Breast epithelium (tissue), 4 donors: ENCODE data around the gene ACAD11. TPM values are rescaled to one million over a fixed set of nuclear protein-coding genes. Genes with fewer than 3 reads are reported as not detected.

Source experiments
- DNase-seq, 2 donors: peaks; one replicate each; pipeline ENCODE4 v3.0.0-alpha.2; 2019; ENCODE audit warnings: low spot score in 2 of 2
- H3K27ac ChIP-seq, 2 donors: fragments of 200-600 bp; sonication (generic) in 1 of 2; one replicate each; pipeline ENCODE4 v1.5.1; 2016 to 2019; ENCODE audit warnings: mild to moderate bottlenecking in 1 of 2
- H3K27me3 ChIP-seq, 2 donors: fragments of 200-600 bp; sonication (generic) in 1 of 2; one replicate each; pipeline versions ENCODE4 v1.5.1 to v1.6.0; 2017 to 2019; ENCODE audit warnings: control low read depth in 1 of 2, mild to moderate bottlenecking in 1 of 2
- H3K36me3 ChIP-seq: fragments of 200-600 bp; one replicate; pipeline ENCODE4 v1.5.1; 2019
- H3K4me1 ChIP-seq, 2 donors: fragments of 200-600 bp; sonication (generic); one replicate each; pipeline ENCODE4 v1.5.1; 2016 to 2019; ENCODE audit warnings: control low read depth in 1 of 2
- H3K4me3 ChIP-seq, 3 donors: fragments of 200-600 bp; sonication (generic); 1 replicate in 2 of 3; 2 replicates in 1 of 3; pipeline ENCODE4 v1.5.1; 2016 to 2019; ENCODE audit warnings: mild to moderate bottlenecking in 3 of 3, moderate library complexity in 2 of 3
- H3K9me3 ChIP-seq, 2 donors: fragments of 200-600 bp; sonication (generic) in 1 of 2; one replicate each; pipeline ENCODE4 v1.5.1; 2016 to 2019; ENCODE audit warnings: control low read depth in 1 of 2
- POLR2A ChIP-seq: fragments of 450-650 bp; IDR thresholded peaks from one replicate; pipeline ENCODE4 v1.6.1; 2016; ENCODE audit warnings: antibody characterized with exemption, mild to moderate bottlenecking, moderate library complexity
- POLR2AphosphoS5 ChIP-seq, 3 donors: sonication (generic); formaldehyde crosslinking; IDR thresholded peaks; one replicate each; pipeline ENCODE4 v1.6.1; 2017; ENCODE audit warnings: antibody characterized with exemption in 3 of 3
- intact Hi-C: fragments of 100-400 bp; cut with DNase I; formaldehyde crosslinking; loops from one replicate; pipeline ENCODE4 v1.15.1; 2023; ENCODE audit warnings: low total_unique reads
- total RNA-seq, 3 donors: library from RNA; depleted of rRNA; stranded (reverse); fragments of >200 nt; gene quantifications; one replicate each; pipeline ENCODE4 v1.1.0, GENCODE V29; 2016
- TF ChIP-seq, protein P1 (sequence below), 3 donors: fragments of 450-650 bp; IDR thresholded peaks; one replicate each; pipeline ENCODE4 v1.5.1; 2016 to 2017; ENCODE audit warnings: antibody characterized with exemption in 3 of 3, mild to moderate bottlenecking in 3 of 3, moderate library complexity in 3 of 3

ACAD11 gene
- total RNA-seq, 3 donors from 2014 or later: 30.4 to 52.0 (median 40.3) TPM

DNA sequence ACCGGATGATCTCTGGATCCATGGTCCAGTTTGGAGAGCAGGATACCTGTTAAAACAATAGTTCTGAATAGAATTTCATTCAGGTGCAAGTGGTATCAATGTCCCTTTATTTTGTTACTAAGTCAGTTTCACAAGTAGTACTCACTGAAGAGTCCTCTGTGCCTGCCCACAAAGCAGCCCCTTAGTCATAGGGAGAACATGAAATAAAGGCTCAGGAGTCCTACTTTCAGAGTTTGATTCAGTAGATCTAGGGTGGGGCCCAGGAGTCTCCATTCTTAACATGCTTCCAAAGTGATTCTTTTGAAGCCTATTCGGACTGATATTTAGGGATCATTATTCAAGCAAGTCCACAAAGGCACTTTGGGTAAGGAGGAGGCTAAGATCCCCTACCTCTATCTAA, 142.3 kb downstream of the ACAD11 start:
- H3K36me3 ChIP-seq: no peaks in the 10 kb centered on the region
- no peak overlapping the region for H3K4me3 ChIP-seq
- no peaks in the 10 kb centered on the region for H3K4me1 ChIP-seq
- H3K9me3 ChIP-seq: no peaks in the 10 kb centered on the region
- no peak overlapping the region for H3K27ac ChIP-seq
- no peaks in the 10 kb centered on the region for H3K27me3 ChIP-seq
- intact Hi-C loops: no loop called here
- TF ChIP-seq POLR2A (no peak), POLR2AphosphoS5 (IDR thresholded peaks at IDR 0.05) (no peak)
- TF ChIP-seq, protein P1, sequence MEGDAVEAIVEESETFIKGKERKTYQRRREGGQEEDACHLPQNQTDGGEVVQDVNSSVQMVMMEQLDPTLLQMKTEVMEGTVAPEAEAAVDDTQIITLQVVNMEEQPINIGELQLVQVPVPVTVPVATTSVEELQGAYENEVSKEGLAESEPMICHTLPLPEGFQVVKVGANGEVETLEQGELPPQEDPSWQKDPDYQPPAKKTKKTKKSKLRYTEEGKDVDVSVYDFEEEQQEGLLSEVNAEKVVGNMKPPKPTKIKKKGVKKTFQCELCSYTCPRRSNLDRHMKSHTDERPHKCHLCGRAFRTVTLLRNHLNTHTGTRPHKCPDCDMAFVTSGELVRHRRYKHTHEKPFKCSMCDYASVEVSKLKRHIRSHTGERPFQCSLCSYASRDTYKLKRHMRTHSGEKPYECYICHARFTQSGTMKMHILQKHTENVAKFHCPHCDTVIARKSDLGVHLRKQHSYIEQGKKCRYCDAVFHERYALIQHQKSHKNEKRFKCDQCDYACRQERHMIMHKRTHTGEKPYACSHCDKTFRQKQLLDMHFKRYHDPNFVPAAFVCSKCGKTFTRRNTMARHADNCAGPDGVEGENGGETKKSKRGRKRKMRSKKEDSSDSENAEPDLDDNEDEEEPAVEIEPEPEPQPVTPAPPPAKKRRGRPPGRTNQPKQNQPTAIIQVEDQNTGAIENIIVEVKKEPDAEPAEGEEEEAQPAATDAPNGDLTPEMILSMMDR (IDR thresholded peaks at IDR 0.05): no peak
- DNase-seq: no peak

DNA sequence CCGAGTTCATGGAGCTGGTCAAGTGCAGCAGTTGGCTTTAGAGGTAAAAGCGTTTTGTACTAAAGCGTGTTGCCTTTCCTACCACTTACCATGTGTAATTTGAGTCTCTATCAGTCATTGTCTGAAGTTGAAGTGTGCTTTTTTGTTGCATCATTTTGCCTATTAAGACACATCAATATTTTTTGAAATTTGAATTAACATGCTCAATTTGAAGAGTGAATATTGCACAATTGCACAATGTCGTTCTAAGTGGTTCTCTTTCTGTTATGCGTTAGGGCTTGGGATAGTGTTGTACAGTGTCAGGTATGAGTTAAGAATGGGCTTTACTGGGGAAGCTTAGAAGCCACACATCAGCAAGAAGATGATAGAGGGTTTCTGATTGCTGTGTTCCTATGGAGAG, 146.6 kb downstream of the ACAD11 start:
- no peak overlapping the region for H3K27ac ChIP-seq
- DNase-seq: no peak
- intact Hi-C loops: no loop called here
- peaks cover 10% of the 10 kb centered on the region for H3K36me3 ChIP-seq
- H3K9me3 ChIP-seq: no peaks in the 10 kb centered on the region
- H3K27me3 ChIP-seq: no peaks in the 10 kb centered on the region
- TF ChIP-seq POLR2A (no peak), POLR2AphosphoS5 (IDR thresholded peaks at IDR 0.05) (no peak)
- TF ChIP-seq, protein P1 (IDR thresholded peaks at IDR 0.05): no peak
- no peak overlapping the region for H3K4me3 ChIP-seq
- H3K4me1 ChIP-seq: no peaks in the 10 kb centered on the region

GRCh38 chr3:132509506-132509905, 150.1 kb downstream of the ACAD11 start:
- no peak for DNase-seq
- intact Hi-C loops: no loop called here
- H3K27me3 ChIP-seq: no peaks in the 10 kb centered on the region
- no peaks in the 10 kb centered on the region for H3K4me1 ChIP-seq
- TF ChIP-seq, protein P1 (IDR thresholded peaks at IDR 0.05): no peak
- TF ChIP-seq POLR2AphosphoS5 (IDR thresholded peaks at IDR 0.05) (no peak), POLR2A (no peak)
- no peak overlapping the region for H3K4me3 ChIP-seq
- H3K36me3 ChIP-seq: peaks cover 14% of the 10 kb centered on the region
- H3K27ac ChIP-seq: no peak overlapping the region
- no peaks in the 10 kb centered on the region for H3K9me3 ChIP-seq

- Histone ChIP-seq H3K4me3 (no peak overlapping the region), H3K27ac (no peak overlapping the region), H3K4me1 (no peaks in the 10 kb centered on the region), H3K36me3 (peaks cover 14% of the 10 kb centered on the region), H3K27me3 (no peaks in the 10 kb centered on the region), H3K9me3 (no peaks in the 10 kb centered on the region)
- intact Hi-C loops: no loop called here
- no peak for DNase-seq
- TF ChIP-seq, protein P1 (IDR thresholded peaks at IDR 0.05): no peak
- TF ChIP-seq POLR2AphosphoS5 (IDR thresholded peaks at IDR 0.05) (no peak), POLR2A (no peak)
These were observed 150.5 kb downstream of the ACAD11 start for GRCh38 chr3:132509096-132509495.

Other genes starting within 250 kb of the ACAD11 start
- gene DNAJC13, start 242.3 kb downstream of the ACAD11 start, total RNA-seq: 10 to 100 TPM; 42.0 to 56.5 (median 53.6) TPM
- gene ACKR4, start 62.5 kb downstream of the ACAD11 start, total RNA-seq: 1 to 10 TPM; 1.1 to 2.5 (median 1.6) TPM
- gene UBA5, start 520 bp upstream of the ACAD11 start, total RNA-seq: 10 to 100 TPM; 34.4 to 40.2 (median 37.7) TPM
- gene NPHP3, start 62.6 kb upstream of the ACAD11 start, total RNA-seq: 10 to 100 TPM; 53.0 to 98.2 (median 54.7) TPM